Measurements from ENCODE around the gene SPATS2L.

Gene SPATS2L

GRCh38 chr2:200383380-200384110 lies 77.1 kb downstream of the SPATS2L start:
- FAIRE-seq (no peak), DNase-seq (ENCODE audit: insufficient read length) (peak; percentile 17)
- TF ChIP-seq POLR2A (IDR thresholded peaks at IDR 0.05; ENCODE audit: low read depth, low read length) = no peak
- TF ChIP-seq TAF1 (IDR thresholded peaks at IDR 0.05; ENCODE audit: borderline replicate concordance, low read depth, low read length) = no peak
- no peak for TF ChIP-seq POLR2AphosphoS5 (IDR thresholded peaks at IDR 0.05; ENCODE audit: low read depth, low read length)

DNA sequence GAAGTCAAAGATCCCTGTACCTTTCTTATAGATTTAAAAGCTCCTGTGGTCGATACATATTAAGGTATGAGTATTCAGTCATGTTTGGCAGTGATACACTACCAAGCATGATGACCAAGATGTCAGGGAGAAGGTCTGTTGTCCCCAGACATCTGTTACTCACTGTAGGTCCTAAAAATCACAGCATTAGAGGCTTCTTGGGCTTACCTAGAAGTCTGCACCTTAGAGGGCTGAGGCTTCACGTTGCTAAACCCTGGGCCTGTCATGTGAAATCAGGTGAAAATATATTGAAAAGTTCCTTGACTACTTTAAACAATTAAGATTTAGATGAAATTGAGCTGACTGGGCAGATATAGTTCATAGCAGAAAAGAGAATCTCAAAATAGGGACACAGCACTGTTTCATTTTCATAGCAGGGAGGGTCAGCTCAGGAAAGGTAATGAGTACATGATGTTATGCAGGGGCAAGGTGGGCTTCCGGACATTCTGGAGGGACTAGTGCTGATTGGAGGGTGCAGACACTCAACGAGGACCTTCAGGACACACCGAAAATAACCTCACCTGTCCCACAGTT lies 78.7 kb downstream of the SPATS2L start:
- DNase-seq (ENCODE audit: insufficient read length) (no peak), FAIRE-seq (no peak)
- TF ChIP-seq TAF1 (IDR thresholded peaks at IDR 0.05; ENCODE audit: borderline replicate concordance, low read depth, low read length) = no peak

- no peak for FAIRE-seq
Measured at GRCh38 chr2:200393191-200393590, 86.7 kb downstream of the SPATS2L start.

GRCh38 chr2:200394045-200394444 lies 87.6 kb downstream of the SPATS2L start:
- TF ChIP-seq TAF1 (IDR thresholded peaks at IDR 0.05; ENCODE audit: borderline replicate concordance, low read depth, low read length) = no peak
- TF ChIP-seq POLR2AphosphoS5 (IDR thresholded peaks at IDR 0.05; ENCODE audit: low read depth, low read length) = no peak
- no peak for TF ChIP-seq POLR2A (IDR thresholded peaks at IDR 0.05; ENCODE audit: low read depth, low read length)
- FAIRE-seq (no peak), DNase-seq (ENCODE audit: insufficient read length) (no peak)

More at GRCh38 chr2:200393191-200393590, 86.7 kb downstream of the SPATS2L start:
- no peak for TF ChIP-seq TAF1 (IDR thresholded peaks at IDR 0.05; ENCODE audit: borderline replicate concordance, low read depth, low read length)
- no peak for TF ChIP-seq POLR2A (IDR thresholded peaks at IDR 0.05; ENCODE audit: low read depth, low read length)
- no peak for TF ChIP-seq POLR2AphosphoS5 (IDR thresholded peaks at IDR 0.05; ENCODE audit: low read depth, low read length)
- no peak for DNase-seq (ENCODE audit: insufficient read length)

DNA sequence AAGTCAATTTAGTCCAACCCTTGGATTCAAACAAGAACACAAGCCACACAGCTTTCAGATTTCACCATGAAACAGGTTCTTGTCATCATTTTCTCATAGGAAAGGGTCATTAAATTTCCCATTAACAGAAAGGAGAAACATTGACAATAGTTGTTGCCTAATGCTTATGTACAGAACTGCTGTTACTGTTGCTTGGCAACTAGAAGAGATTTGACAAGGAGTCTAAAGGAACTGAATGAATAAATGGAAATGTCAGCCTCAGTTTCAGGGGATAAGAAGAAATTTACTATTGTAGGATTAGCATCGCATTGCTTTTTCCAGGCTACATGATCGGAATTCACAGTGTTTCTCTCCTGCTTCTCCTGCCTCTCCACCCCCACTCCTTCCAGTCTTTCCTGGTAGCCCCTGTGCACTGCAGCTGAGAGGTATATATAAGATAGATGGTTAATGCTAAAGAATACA lies 90.3 kb downstream of the SPATS2L start:
- FAIRE-seq (no peak), DNase-seq (ENCODE audit: insufficient read length) (no peak)
- TF ChIP-seq TAF1 (IDR thresholded peaks at IDR 0.05; ENCODE audit: borderline replicate concordance, low read depth, low read length) (no peak), POLR2AphosphoS5 (IDR thresholded peaks at IDR 0.05; ENCODE audit: low read depth, low read length) (no peak), POLR2A (IDR thresholded peaks at IDR 0.05; ENCODE audit: low read depth, low read length) (no peak)

DNA sequence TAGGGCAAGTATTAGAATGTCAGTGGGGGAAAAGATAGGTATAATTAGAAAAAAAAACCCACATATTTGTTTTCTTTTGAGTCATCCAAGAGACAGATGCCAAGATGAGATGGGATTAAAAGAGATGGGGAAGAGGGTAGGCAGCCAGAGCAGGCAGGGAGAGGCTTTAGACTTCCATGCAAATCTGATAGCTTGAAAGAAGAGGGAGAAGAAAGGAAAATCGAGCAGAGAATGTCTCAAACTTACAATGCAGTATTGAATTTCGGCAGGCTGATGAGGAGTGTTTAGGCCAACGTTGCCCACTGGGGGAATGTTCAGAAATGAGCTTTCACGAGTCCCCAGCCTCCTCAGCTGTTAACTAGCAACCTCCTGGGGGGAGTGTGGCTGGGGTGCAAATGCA lies 91.3 kb downstream of the SPATS2L start:
- DNase-seq (ENCODE audit: insufficient read length) = no peak
- TF ChIP-seq TAF1 (IDR thresholded peaks at IDR 0.05; ENCODE audit: borderline replicate concordance, low read depth, low read length) (no peak), POLR2AphosphoS5 (IDR thresholded peaks at IDR 0.05; ENCODE audit: low read depth, low read length) (no peak), POLR2A (IDR thresholded peaks at IDR 0.05; ENCODE audit: low read depth, low read length) (no peak)
- no peak for FAIRE-seq

- no peak for TF ChIP-seq POLR2AphosphoS5 (IDR thresholded peaks at IDR 0.05; ENCODE audit: low read depth, low read length)
- TF ChIP-seq POLR2A (IDR thresholded peaks at IDR 0.05; ENCODE audit: low read depth, low read length) = no peak
- no peak for TF ChIP-seq TAF1 (IDR thresholded peaks at IDR 0.05; ENCODE audit: borderline replicate concordance, low read depth, low read length)
- FAIRE-seq = no peak
- DNase-seq (ENCODE audit: insufficient read length) = no peak
Measured at GRCh38 chr2:200399046-200399445, 92.6 kb downstream of the SPATS2L start.

GRCh38 chr2:200399636-200400035 lies 93.1 kb downstream of the SPATS2L start:
- no peak for TF ChIP-seq POLR2AphosphoS5 (IDR thresholded peaks at IDR 0.05; ENCODE audit: low read depth, low read length)
- TF ChIP-seq TAF1 (IDR thresholded peaks at IDR 0.05; ENCODE audit: borderline replicate concordance, low read depth, low read length) = no peak
- TF ChIP-seq POLR2A (IDR thresholded peaks at IDR 0.05; ENCODE audit: low read depth, low read length) = no peak
- no peak for FAIRE-seq
- no peak for DNase-seq (ENCODE audit: insufficient read length)

DNA sequence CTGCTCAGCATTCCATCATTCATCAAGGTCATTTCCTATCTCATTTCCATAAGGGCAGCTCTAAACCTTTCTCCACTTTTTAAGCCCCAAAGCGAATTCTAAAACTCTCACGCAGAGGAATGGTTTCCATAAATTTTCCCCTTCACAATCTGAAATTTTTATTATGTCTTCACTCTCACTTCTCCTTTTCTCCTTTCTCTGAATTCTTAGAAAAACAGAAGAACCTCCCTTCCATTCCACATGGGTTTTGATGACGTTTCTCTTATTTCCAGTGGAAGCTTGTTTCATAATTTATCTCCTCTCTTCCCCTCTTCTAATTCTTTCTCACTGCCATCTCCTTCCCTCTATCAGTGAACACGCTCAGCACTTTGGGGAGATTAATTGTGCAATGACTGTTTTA lies 97.3 kb downstream of the SPATS2L start:
- DNase-seq (ENCODE audit: insufficient read length) = no peak
- TF ChIP-seq POLR2A (IDR thresholded peaks at IDR 0.05; ENCODE audit: low read depth, low read length) (no peak), TAF1 (IDR thresholded peaks at IDR 0.05; ENCODE audit: borderline replicate concordance, low read depth, low read length) (no peak), POLR2AphosphoS5 (IDR thresholded peaks at IDR 0.05; ENCODE audit: low read depth, low read length) (no peak)
- no peak for FAIRE-seq

GRCh38 chr2:200404615-200405014 lies 98.1 kb downstream of the SPATS2L start:
- TF ChIP-seq POLR2AphosphoS5 (IDR thresholded peaks at IDR 0.05; ENCODE audit: low read depth, low read length) (no peak), TAF1 (IDR thresholded peaks at IDR 0.05; ENCODE audit: borderline replicate concordance, low read depth, low read length) (no peak), POLR2A (IDR thresholded peaks at IDR 0.05; ENCODE audit: low read depth, low read length) (no peak)
- FAIRE-seq (no peak), DNase-seq (ENCODE audit: insufficient read length) (no peak)

DNA sequence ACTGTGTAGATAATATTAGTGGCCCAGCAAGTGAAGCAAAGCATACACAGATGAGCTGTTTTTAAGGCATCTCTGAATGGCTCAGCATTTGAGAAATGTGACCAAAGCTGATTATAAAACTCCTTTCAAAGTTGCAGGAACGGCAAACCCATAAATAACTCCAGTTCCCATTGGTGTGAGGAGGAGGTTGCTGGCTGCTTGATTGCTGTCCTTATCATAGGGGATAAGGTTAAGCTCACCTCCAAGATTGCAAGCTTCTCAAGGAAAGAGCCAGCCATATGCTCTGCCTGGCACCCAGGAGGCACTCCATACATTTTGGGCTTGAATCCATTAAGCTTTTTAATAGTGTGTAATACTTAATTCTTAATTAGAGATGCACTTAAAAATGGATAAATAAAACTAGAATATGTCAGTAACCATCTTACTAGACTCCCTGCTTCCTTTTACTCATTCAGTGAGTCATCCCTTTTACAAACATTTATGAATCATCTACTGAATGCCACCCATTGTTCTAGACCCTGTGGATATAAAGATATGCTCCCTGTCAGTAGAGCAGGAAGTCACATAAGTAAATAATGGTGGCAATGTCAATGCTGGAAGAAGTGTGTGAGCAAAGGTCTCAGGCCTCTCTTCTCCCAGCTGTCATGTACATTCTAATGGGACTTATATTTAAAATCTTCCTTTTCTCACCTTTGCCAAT lies 99.3 kb downstream of the SPATS2L start:
- TF ChIP-seq TAF1 (IDR thresholded peaks at IDR 0.05; ENCODE audit: borderline replicate concordance, low read depth, low read length) = no peak
- no peak for TF ChIP-seq POLR2AphosphoS5 (IDR thresholded peaks at IDR 0.05; ENCODE audit: low read depth, low read length)
- TF ChIP-seq POLR2A (IDR thresholded peaks at IDR 0.05; ENCODE audit: low read depth, low read length) = no peak
- no peak for FAIRE-seq
- no peak for DNase-seq (ENCODE audit: insufficient read length)

GRCh38 chr2:200406379-200406778 lies 99.9 kb downstream of the SPATS2L start:
- DNase-seq (ENCODE audit: insufficient read length) = no peak
- no peak for TF ChIP-seq TAF1 (IDR thresholded peaks at IDR 0.05; ENCODE audit: borderline replicate concordance, low read depth, low read length)

More at GRCh38 chr2:200406379-200406778, 99.9 kb downstream of the SPATS2L start:
- no peak for FAIRE-seq

Measured in GM12892 (cell line).